OCI-LY1 (cell line): ENCODE results near the gene PDZRN3.

ENCODE experiments used
- CTCF ChIP-seq: fragments of 200-600 bp; sonication (generic), shearing (Covaris generic); IDR thresholded peaks from 2 replicates; pipeline ENCODE4 v1.5.1; 2017; ENCODE audit warnings: mild to moderate bottlenecking, antibody characterized with exemption, low read length, moderate library complexity, mixed read lengths
- EZH2 ChIP-seq: fragments of 200-600 bp; sonication (generic), shearing (Covaris generic); IDR thresholded peaks from 2 replicates; pipeline ENCODE4 v1.8.0; 2017; ENCODE audit warnings: borderline replicate concordance, mixed run types, mild to moderate bottlenecking, antibody characterized with exemption, low read length, moderate library complexity, mixed read lengths

- TF ChIP-seq CTCF (no peak), EZH2 (no peak)
These were observed 10.3 kb downstream of the PDZRN3 start for GRCh38 chr3:73614419-73614818.
